NCI-H1930 (cell line): ENCODE results near the gene NPSR1.

Source experiments
- DNase-seq, 2 experiments: peaks; one replicate each; lab custom pipeline; 2025; lab: John Stamatoyannopoulos, UW

Gene NPSR1

DNA sequence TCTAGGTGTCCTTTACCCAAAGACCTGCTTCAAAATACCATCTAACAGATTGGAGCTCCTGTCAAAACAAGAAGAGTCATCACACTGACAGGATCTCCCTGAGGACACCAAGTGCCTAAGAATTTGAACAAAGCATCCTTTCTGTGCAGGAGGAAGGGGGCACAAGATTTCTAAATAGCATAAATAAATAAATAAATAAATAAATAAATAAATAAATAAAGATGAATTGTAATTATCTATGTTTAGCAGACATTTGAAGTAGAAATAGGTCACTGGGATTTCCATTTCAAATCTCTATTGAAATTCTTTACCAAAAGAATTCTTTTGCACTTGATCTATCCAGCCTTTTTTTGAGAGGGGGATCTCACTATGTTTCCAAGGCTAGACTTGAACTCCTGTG lies 65.3 kb downstream of the NPSR1 start:
- DNase-seq = no peak

DNA sequence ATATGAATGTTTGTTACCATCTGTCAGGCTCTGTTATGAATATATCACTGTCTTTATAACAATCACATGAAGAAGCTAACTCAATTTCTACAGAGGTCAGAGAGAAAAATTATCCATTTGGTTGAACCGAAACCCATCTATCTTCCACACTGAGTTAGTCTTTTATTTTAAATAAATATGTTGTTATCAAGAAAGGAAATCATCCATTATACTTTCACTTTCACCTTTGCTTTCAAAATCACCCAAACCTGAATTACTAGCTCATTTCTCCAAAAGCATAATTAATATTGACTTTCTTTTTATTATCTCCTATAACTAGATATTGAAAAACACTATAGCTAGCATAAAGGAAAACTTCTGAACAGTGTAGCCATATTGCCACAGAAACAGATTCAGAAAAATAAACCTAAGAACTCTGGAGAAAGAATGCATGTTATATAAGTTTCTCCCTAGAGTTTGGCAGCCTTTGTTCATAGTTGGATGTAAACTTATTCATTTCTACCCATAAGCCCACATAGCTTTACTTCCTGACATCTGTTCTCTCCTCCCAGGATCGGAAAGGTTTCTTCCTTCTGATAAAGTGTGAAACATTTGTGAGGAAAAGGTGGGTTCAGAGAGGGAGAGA lies 66.0 kb downstream of the NPSR1 start:
- no peak for DNase-seq

DNA sequence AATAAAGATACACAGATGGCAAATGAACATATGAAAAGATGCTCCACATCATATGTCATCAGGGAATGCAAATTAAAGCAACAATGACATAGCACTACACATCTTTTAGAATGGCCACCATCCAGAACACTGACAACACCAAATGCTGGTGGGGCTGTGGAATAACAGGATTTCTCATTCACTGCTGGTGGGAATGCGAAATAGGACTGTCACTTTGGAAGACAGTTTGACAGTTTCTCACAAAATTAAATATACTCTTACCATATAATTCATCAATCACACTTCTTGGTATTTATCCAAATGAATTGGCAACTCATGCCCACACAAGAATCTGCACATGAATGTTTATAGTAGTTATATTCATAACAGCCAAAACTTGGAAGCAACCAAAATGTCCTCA lies 68.2 kb downstream of the NPSR1 start:
- no peak for DNase-seq

DNA sequence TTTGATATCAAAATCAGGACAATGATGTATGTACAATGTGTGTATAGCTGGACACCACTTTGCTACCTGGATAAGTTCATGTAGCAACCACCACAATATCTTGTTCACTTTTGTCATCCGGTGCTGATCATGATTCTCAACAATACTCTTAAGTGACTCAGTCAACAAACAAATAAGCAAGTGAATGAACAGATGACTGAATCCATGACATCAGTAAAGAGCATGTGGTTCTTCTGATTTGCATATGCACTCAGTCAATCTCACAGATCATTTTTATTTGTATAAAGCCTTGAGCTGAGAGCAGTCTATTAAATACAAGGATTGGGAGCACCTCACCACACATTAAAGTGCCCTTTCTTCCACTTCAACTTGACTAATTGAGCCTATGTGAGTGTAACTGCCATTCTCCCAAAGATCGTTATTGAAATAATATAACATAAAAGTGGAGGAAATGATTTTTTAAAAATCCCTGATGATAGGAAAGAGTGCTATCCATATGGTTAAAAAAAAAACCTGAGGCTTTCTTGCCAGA lies 69.5 kb downstream of the NPSR1 start:
- DNase-seq = no peak

DNA sequence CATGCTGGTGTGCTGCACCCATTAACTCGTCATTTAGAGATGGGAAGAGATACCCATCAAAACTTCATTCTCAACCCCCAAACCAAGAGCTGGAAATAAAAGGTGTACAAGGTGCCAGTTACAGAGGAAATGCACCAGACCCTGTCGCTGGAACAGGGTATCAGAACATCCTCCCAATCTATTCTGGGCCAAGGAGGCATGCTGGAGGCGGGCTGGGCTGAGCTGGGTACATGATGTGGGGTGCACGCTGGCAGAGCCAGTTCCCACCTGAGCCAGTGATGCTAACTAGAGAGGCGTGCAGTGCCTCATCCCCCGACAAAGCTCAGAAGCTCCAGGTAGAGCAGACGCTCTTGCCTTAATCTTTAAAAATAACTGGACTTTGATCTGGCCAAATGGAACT lies 70.1 kb downstream of the NPSR1 start:
- no peak for DNase-seq

DNA sequence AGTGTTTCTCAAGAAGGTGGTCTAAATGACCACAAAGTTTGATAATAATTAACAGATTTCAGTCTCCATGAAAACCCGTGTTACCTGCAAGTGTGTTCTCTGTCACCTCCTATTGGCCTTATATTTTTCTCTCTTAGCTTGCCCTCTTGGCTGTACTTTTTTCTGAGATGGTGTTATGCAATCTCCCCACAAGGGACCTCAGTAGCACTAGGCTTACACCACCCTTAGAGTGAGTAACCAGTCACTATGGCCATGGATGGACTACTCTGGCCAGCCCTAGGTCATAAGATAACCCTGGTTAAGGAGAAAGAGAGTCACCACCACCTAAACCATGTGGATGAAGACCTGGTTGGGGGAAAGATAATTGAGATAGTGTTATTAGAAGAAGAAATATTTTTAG lies 76.8 kb downstream of the NPSR1 start:
- no peak for DNase-seq

DNA sequence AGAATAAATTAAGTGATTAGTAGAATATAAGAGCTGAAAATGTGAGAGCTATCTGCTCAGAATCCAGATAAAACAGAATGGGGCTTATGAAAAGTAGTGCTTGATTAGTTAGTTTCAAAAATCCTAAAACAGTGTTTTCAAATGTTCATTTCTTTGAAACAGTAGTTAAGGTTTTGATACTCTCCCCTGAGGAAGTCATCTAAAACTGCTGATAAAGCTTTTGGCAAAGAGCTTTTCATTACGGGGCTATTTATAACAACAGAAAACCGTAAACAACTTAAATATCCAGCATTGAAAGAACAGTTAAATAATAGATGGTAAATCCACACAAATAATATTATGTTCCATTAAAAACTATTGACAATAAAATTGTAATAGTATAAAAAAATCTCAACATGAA lies 77.5 kb downstream of the NPSR1 start:
- DNase-seq = no peak

DNA sequence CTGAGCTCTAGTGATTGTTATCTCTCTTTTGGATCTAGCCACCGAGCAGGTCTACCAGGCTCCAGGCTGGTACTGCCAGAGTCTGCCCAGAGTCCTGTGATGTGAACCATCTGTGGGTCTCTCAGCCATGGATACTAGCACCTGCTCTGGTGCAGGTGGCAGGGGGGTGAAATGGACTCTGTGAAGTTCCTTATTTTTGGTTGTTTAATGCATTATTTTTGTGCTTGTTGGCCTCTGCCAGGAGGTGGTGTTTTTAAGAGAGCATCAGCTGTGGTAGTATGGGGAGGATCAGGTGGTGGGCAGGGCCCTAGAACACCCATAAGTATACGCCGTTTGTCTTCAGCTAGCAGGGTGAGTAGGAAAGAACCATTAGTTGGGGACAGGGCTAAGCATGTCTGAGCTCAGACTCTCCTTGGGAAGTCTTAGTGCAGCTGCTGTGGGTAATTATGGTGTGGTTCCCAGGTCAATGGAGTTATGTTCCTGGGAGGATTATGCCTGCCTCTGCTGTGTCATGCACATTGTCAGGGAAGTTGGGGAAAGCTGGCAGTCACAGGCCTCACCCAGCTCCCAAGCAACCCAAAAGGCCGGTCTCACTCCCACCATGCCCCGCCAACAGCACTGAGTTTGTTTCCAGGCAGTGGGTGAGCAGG lies 81.8 kb downstream of the NPSR1 start:
- DNase-seq = no peak

DNA sequence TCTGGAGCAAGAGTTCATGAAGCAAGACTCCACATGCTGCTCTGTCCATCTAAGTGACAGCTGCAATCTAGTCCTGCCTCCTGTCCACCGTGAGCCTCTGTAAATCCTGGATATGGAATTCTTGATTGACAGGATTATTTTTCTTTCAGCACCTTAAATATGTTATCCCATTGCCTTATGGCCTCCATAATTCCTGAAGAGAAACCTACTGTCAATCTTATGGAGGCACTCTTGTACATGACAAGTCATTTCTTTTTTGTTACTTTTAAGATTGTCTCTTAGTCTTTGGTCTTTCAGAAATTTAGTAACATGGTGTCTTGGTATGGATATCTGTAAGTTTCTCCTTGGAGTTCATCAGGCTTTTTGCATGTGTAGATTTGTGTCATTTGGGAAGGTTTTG lies 82.8 kb downstream of the NPSR1 start:
- no peak for DNase-seq

DNA sequence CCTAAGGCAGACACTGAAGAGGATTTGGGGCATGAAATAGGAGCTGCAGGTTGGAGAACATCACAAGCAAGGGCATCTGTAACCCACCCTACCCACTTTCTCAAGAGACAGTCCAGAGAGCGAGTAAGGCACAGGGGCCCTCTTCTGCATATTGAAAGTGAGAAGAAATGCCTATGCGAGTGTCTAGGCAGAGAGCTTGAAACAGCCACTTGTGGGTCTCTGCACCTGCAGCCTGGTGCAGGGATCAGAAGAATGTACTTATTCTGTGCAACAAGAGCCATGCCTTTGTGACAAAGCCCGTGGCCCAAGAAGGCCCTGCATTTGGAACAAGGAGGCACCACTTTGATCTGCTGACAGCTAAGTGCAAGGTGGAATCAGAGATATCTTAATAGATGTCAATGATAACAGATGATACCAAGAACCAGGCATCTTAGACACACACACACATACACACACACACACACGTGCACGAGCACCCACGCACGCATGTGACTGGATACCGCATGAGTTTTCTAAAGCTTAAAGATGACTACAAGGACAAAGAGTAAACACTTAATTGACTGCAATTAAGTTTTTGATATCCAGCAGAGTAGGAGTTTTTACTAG lies 89.3 kb downstream of the NPSR1 start:
- no peak for DNase-seq

DNA sequence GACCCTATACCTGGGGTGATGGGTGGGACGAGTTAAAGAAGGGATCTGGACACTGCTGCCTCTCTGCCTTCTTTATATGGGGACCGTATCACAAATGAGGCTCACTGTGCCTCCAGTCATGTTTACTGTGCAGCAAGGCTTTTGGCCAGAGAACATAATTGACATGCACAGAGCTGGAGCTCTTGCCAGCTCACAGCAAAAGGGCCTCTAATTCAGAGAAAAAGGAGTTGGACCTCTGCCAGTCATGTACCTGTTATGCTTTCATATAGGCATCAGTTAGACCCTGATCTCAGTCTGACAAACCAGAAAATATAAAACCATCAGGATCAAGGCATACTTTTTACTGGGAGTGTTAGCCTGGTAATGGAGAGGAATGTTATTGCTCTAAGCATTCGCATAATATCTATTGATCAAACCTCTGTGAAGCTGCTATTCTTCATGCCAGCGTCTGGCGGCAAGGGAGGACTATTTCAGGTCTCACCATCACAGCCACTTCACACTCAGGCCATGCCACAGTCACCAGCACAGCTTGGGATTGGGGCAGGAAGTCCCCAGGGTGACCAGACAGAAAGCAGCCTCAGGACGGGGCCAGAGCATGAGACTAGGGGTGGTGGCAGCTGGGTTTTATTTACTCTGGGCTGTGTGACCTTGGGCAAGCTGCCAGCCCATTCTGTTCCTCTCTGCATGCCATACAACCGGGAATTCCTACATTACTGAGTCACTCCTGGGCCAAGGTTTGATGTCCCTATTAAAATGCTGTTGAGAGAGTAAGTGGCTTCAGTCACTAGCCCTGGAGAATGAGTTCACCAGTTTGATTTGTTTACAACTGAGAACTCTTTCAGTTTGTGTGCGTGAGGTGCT lies 90.1 kb downstream of the NPSR1 start:
- peak in 1 of 2 experiments; percentile 42 for DNase-seq

DNA sequence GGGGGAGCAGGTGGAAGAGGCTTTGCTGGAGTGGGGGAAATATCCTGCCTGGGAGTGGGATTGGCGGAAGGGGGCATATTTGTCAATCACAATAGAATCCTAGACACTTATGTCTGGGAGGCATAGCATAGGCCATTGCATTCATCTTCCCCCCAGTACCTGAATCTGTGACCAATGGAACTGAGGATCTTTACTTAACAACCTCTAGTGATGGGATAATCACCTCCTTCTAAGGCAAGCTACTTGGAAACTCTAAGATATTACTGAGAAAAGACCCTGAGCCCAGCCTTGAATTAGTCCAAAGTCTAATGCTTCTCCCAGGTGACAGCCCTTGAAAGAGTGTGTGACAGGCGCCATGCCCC lies 90.7 kb downstream of the NPSR1 start:
- no peak for DNase-seq

DNA sequence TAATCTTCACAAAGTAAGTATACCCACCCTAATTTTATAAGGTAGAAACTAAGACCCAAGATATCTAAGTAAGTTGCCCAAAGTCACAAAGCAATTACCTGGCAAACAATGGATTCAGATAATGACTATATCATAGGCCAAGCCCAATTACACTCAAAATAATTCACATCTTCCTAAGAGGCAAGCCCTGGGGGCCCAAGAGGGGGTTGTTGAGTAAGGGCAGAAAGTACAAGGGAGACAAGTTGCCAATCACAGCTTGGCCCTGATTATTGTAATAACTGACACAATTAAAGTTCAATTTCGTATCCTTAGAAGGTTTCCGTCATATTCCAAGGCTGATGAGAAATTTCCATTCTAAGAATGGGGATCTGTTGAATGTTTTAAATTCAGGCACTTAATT lies 91.4 kb downstream of the NPSR1 start:
- no peak for DNase-seq

DNA sequence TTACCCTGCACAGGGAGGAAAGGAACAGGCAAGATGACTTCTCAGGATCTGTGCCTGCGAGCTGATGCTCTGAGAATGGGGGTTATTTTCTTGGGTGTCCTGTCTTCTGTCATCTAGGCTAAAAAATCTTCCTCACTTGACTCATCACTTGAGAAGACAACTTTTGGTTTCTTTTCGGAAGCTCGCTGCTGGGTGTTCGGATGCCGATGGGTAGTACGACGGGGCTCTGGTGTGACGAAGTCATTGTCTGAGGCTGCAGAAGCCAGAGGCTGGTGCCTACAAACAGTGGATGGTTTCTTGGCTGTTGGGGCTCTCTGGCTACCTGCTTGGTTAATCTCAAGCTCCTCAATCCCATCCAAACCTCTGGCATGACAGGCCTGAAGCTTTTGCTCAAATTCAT lies 92.2 kb downstream of the NPSR1 start:
- DNase-seq = no peak

DNA sequence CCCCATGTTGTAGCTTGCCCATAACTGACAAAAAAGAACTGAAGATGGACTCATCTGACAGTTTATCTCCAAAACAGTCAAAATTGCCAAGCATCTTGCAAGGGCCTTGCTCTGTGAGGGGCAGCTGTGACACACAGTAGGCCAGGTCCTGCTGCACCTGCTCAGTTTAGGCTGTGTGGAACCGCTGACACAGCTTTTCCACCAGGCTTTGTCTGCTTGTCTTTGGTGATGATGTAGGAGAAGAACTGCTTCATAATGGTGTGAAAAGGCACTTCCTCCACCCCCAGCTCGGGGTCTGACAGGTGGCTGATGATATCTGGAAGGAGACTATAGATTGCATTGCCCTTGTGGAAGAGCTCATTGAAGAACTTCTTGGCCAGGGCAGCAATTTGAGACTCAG lies 92.6 kb downstream of the NPSR1 start:
- no peak for DNase-seq

DNA sequence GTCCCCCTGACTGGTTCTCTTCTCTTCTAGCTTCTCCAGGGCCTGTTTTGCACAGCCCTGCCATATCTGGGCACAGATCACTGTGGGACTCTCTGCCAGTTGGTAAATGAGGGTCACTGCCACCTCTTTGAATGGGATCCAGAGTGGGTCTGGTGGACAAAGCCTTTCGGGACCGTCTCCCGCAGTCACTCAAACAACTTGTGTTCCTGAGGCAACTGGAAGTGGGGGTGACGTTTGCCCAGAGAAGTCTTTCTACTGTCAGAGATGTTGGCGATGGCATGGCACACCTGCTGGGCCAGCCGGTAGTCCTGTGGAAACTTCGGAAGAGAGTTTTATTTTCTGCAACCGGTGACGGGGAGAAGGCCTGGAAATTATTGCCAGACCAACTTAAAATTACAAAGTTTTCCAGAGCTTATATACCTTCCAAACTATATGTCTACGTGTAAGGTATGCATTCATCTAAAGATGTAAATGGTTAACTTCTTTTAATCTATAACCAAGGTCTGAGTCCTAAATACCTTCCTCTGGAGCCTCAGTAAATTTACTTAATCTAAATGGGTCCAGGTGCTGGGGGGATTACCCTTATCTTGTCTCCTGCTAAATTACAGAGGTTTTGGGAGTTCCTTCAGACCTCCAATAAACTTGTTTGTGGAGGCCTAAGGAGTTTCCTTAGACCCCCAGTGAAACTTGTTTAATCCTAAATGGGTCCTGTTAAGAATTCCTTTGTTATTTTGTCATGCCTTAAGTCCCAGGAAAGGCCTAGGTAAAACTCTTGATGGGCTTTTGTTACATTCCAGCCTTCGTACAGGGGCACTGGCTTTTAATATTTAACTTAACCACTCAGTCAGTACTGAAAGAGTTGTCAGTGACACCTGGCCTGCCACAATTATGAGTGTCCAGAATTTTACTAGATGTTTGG lies 94.0 kb downstream of the NPSR1 start:
- no peak for DNase-seq

DNA sequence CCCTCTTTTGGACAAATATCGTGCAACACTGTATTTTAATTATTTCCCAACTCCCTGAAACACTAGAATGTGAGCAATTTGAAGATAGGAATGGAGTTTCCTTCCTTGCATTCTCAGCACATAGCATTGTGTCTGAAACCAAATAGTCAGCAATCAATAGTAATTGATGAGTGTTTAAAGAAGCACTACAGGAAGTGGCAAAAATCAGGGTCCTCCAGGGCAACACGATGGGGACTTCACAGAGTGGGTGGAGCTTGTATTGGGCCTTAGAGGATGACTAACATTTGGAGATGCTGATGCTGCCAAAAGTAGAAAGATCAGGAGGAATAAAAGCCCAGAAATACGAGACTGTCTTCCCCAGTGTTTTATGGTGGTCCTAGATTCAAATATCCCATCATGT lies 94.9 kb downstream of the NPSR1 start:
- no peak for DNase-seq

DNA sequence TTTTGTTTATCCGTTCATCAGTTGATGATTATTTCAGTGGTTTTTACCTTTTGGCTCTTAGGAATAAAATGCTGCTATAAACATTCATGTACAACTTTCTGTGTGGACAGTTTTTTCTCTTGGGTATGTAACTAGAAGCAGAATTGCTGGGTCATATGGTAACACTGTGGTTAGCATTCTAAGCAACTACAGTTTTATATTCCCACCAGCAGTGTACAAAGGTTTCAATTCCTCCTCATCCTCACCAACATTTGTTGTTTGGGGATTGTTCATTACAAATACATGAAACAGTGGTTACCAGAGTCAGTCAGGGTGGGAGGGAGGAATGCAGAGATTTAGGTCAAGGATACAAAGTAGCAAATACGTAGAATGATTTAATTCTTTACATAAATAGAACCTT lies 97.0 kb downstream of the NPSR1 start:
- DNase-seq = no peak

DNA sequence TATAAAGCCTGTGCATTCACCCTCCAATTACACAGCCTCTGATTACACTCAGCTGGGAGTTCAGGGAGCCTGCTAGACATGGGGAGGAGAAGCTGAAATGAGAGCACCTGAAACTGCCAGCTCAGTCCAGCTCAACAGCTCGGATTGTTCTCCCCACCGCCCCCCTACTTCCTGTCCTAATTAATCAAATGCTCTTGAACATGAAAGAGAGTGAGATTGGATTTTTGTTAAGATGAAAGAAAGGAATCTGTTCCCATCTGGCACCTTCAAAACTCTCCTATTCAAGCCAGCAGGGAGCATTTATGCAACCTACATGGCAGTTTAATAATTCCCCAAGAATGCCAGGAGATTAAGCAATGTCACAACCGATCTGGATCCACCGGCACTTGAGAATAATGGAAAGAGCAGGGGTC lies 98.0 kb downstream of the NPSR1 start:
- DNase-seq = peak; percentile 66 to 72

DNA sequence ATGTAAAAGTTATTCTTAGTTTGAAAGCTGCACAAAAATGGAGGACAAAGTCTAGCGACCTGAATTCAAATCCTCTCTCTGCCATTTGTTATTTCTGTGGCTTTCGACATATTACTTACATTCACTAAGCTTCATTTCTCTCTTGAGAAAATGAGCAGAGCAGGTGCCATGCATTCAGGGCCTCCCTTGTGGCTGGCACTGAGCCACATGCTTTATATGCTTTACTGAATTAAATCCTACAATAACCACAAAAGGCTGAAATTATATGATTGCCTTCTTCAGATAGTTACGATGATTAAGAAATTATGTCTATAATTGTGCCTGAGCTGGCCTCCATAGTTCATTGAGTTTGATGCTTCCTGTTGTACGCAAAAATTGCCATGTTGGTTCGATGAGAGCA lies 98.7 kb downstream of the NPSR1 start:
- peak; percentile 86 to 90 for DNase-seq

DNA sequence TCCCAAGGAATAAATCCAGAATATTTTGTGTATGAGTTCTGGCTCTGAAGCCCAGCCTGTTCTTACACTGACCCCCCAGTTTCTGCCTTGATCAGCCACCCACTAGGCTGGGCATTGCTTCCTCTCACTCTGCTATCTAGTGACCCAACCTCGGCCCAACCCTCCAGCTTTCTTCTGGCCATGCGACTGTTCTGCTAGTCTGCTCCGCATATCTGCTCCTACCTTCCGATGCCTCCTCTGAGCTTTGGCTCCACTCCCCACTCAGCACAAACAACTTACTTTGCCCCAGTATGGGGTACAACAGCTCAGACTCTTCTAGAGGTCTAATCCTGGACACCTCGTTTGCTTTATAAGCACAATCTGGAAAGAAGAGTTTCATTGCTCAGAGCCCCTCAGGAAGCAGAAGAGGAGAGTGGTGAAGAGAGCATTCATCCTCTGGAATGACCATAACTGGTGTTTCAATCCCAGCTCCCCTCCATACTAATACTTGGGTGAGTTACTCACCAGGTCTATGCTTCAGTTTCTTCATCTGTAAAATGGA lies 99.6 kb downstream of the NPSR1 start:
- no peak for DNase-seq
